ELF-1 (cell line): ENCODE measurements around the gene HDAC4.

Experiments
- DNase-seq: peaks from one replicate; pipeline ENCODE4 v3.0.0-alpha.2; 2016; ENCODE audit warnings: low read depth, low spot score

The HDAC4 gene

DNA sequence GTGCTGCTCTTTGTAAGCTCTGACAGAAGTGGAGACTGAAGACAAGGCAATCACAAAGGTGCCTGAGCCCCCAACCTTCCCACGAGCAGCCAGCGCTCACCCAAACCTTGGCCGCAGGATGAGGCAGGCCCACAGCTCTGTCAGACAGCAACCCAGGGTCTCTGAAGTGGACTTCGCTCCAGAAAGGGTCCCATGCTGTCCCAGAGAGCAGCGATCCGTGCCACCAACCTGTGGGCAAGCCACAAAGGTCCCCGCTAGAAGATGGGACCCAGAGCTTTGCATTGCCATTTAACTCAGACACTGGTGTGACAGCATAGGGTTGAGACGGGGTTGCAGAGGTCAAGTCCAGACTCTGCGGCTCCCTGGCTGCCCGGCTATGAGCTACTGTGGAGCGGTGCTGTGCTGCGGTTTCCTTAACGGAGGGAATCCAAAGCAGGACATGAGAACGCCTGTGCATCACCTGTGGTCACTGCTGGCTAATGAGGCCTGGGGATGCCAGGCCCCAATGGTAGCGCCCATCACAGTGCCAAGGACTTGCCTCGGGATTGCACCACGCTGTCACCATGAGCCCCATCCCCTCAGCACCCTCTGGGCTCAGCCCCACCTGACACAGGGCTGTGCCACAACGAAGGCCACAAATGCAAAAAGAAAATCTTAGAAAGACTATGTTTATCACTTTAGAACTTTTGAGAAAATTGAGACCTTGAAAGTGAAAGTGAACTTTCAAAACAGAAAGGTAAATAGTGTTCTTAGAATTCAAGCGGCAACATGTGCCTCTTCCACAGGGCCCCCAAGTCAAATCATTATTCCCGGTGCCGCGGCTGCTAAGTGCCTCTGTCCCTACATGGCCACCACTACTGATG lies 103.4 kb downstream of the HDAC4 start:
- no peak for DNase-seq

- DNase-seq: no peak
These were observed 104.5 kb downstream of the HDAC4 start for GRCh38 chr2:239296020-239296932.

DNA sequence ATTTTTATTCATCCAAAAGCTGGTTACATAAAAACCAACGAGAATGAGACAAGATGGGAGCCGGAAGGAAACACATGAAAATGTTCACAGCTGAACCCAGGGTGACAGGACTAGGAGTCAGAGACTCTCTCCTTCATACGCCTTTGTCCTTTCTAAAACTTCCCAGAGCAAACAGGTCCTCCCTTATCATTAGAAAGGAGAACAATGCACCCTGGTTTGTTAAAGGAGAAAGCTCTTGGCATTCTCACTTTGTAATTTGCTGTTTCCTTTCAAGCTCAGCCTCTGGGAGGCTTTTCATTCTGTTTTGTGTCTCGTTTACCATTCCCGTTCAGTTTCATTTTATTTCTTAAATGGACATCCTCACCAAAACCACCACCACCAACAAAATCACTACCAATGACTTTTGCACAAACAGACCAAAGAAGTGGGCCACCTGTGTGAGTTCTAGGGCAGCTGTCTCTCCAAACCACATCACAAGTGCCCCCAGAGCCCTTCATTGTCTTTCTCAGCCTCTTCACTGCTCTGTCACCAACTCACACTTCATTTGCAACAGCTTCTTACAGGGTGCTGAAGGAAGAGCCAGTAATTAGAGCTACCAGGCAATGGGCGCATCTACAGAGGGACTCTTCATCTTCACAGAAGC lies 105.3 kb downstream of the HDAC4 start:
- DNase-seq: no peak

DNA sequence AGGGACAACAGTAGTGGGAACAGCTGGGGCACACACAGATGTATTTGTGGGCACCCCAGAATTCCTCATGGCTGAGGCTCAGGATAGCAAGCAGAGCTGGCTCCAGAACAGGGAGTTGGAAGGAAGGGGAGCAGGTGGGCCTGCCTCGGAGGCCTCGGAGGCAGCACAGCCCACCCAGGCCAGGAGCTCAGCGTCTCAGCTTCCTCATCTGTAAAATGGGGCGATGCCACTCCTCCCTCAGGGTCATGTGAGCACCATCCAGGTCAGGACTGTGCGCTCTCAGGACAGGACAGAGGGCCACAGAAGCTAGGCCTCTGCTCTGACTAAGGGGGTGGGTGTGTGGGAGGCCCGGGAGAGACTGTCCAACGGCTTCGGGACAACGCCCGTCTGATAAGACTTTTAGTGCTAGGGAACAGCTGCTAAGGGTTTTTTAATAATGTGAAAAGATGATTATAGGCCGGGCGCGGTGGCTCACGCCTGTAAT lies 106.2 kb downstream of the HDAC4 start:
- DNase-seq: no peak

DNA sequence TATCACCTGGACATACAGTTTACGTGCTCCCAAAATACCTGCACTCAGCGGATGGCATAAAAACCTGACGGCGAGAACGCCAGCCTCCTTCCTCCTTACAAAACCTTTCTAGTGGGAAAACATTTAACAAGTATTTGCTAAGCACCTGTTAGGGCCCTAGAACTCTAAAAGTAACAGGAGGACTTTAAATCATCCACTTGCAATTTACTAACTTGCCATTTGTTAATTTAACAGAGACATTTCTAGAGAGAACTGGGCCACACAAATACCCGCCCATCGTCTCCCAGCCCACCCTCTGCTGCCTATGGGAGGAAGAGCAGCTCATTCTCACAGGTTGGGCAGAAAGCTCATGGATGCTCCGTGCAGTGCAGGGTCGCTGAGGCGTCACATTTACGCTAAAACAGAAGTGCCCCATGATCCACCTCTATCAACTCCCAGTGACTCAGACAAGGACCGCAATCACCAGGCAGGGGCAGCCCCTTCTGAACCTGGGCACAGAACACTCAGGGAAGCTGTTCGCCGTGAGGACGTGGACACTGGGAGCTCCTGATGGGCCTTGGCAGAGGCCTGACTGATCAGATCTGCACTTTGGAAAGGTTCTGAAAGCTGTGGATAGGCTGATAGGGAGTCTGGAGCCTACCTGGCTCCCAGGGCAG lies 106.9 kb downstream of the HDAC4 start:
- DNase-seq: no peak

DNA sequence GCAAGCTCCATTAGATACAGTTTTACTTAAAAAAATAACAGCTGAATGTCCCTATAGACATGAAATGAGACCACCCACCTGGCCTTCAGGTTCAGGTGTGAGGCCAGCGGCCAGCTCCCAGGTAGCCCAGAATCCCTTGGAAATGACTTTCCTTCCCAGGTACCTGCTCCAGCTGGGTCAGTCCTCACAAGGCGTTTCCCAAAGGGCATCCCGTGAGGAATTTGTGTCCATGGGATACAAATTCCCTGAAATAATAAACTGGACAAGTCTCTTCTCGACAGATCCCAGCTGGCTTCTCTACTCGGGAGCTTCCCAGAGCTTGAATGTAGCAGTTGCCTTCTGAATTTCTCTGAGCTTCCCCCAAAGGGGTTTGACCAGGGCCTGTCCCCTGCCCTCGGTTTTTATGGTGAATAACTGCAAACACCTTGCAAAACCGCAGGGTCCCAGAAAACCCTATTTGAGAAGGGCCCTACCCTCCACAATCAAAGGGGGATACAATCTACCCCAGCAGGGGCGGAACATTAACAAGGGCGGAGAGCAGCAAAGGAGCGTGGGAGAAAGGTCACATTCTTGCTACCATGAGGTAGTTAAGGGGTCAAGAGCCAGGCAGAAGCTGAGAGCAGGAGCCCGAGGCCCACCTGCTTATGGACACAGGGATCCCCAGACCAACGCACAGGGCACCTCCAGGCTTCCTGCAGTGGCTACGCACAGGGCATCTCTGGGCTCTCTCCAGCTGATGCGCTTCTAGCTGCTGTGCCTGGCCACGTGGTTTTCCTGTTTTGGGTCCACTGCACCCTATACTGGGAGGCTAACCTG lies 107.7 kb downstream of the HDAC4 start:
- DNase-seq: no peak

- DNase-seq: no peak
These were observed 108.3 kb downstream of the HDAC4 start for GRCh38 chr2:239292531-239292930.

- peak; percentile 92 for DNase-seq
These were observed 109.1 kb downstream of the HDAC4 start for GRCh38 chr2:239291475-239292350.

- DNase-seq: no peak
These were observed 110.0 kb downstream of the HDAC4 start for GRCh38 chr2:239290618-239291474.

DNA sequence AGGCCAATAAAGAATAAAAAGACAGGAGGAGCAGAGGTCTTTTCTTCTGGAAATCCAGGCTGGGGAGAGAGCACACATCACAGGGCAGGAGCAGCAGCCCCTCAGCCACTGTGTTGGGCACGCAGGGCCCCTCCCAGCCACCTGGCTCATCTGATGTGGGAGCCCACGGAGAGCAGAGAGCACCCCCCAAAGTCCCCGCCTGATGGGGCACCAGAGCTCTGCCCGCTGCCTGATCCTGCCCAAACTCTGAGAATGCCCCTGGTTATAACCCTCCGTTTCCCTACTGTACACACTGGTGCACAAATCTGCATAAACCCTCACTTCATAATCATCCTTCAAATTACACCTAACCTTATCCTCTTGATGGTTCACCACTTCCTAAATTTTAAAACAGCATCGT lies 111.3 kb downstream of the HDAC4 start:
- DNase-seq: no peak

- DNase-seq: no peak
These were observed 111.8 kb downstream of the HDAC4 start for GRCh38 chr2:239288951-239289511.

GRCh38 chr2:239288237-239288636 lies 112.6 kb downstream of the HDAC4 start:
- DNase-seq: no peak

GRCh38 chr2:239287461-239287860 lies 113.4 kb downstream of the HDAC4 start:
- DNase-seq: no peak

DNA sequence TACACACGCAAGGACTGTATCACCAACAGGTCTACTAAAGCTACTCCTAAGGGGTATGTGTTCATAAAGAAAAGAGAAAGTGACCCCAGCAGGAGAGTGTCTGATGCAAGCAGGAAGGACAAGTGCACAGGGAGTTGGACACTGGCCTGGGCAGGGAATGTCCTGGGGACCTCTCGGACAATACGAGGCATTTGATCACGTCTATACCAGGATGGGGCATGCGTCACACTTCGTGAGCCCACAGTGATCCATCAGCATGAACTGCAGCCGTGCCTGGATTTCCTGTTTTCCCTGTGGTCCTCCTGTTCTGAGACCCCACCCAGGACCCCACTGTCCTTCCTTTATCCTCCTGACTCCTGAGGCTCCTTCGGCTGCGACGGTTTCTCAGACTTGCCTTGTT lies 113.9 kb downstream of the HDAC4 start:
- DNase-seq: no peak

- DNase-seq: no peak
These were observed 114.9 kb downstream of the HDAC4 start for GRCh38 chr2:239285932-239286230.

- no peak for DNase-seq
These were observed 115.5 kb downstream of the HDAC4 start for GRCh38 chr2:239285071-239285931.

DNA sequence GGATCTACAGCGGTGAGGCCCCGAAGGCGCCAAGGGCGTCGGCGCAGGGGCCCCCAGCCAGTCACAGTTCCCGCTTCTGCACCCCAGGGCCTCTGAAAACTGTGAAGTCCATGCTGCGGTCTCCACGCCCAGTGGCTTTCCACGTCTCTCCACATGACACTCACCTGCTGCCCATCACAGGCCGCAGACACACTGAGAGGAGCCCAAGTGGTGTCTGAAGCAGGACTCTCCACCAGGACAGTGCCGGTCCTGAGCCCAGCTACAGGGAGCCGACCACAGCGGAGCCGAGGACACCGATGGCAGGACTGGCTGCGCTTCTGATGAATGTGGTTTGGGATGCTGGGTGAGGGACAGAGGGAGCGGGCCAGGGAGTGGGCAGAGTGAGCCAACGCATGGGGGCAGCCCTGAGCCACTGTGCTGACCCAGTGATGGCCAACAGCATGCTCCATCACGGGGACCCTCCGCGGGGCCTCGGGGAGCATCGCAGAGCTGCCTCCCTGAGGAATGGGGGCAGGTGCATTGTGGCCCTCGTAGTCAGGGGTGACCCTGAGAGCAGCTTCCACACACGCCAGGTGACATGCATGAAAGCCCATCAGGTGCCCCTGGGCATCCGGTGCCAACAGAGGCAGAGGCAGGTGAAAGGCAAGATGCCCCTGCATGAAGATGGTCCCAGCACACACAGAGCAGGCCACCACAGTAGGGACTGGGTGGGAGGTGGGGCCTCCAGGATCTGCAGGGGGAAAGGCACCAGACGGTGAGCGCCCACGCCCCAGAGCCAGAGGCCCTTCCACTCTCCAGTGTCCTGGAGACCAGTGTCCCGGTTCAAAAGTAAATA lies 116.6 kb downstream of the HDAC4 start:
- no peak for DNase-seq
